T-helper 2 cell (primary cell): ENCODE results near the gene OR10H5.
"Not testable (repeated sequence)": the region's sequence is repeated elsewhere in the genome, so short reads cannot be mapped to it uniquely, and the experiment has no call there.

ENCODE experiments used
- DNase-seq, 5 experiments: peaks; one replicate each; pipeline versions ENCODE4 v3.0.0 to v3.0.0-alpha.2; 2012 to 2022
- total RNA-seq, 2 donors: gene quantifications; one replicate each; lab custom pipeline; 2026; lab: John Stamatoyannopoulos, UW

OR10H5 gene
- 0 reads per million in 2 donors for total RNA-seq

- no peak for DNase-seq
These were observed at the start of gene OR10H5 for GRCh38 chr19:15787611-15788155. TSS of gene OR10H5 (plus strand) at chr19:15787661. CDS start at chr19:15794049, 6,388 bp downstream.

- no peak for DNase-seq
These were observed 49.7 kb upstream of the OR10H5 start, which contains the start of gene OR10H3 for GRCh38 chr19:15737722-15738121. TSS of gene OR10H3 (plus strand) at chr19:15737985. CDS start at chr19:15741393, 3,408 bp downstream.

GRCh38 chr19:15740785-15741184, 46.7 kb upstream of the OR10H5 start:
- no peak for DNase-seq

GRCh38 chr19:15748239-15748638, 39.2 kb upstream of the OR10H5 start:
- DNase-seq = no peak

- no peak for DNase-seq
These were observed 29.1 kb upstream of the OR10H5 start for GRCh38 chr19:15758379-15758778.

GRCh38 chr19:15759962-15760565, 27.4 kb upstream of the OR10H5 start:
- DNase-seq = no peak

- no peak for DNase-seq
These were observed 17.9 kb upstream of the OR10H5 start for GRCh38 chr19:15769586-15769985.

GRCh38 chr19:15774159-15774558, 13.3 kb upstream of the OR10H5 start:
- not testable (repeated sequence) for DNase-seq

GRCh38 chr19:15775249-15775648, 12.2 kb upstream of the OR10H5 start:
- DNase-seq = no peak

GRCh38 chr19:15776264-15776663, 11.2 kb upstream of the OR10H5 start:
- DNase-seq = no peak

- no peak for DNase-seq
These were observed 10.2 kb upstream of the OR10H5 start for GRCh38 chr19:15776991-15777970.

GRCh38 chr19:15779756-15780476, 7.5 kb upstream of the OR10H5 start:
- no peak for DNase-seq

GRCh38 chr19:15780610-15781418, 6.6 kb upstream of the OR10H5 start:
- no peak for DNase-seq

- DNase-seq = no peak
These were observed 5.8 kb upstream of the OR10H5 start for GRCh38 chr19:15781661-15782060.

GRCh38 chr19:15782211-15782610, 5.2 kb upstream of the OR10H5 start:
- DNase-seq = no peak

GRCh38 chr19:15782896-15783295, 4.6 kb upstream of the OR10H5 start:
- not testable (repeated sequence) for DNase-seq

- DNase-seq = no peak
These were observed 1.3 kb downstream of the OR10H5 start for GRCh38 chr19:15788594-15789270.

GRCh38 chr19:15790096-15790495, 2.6 kb downstream of the OR10H5 start:
- no peak for DNase-seq

GRCh38 chr19:15794279-15794678, 6.8 kb downstream of the OR10H5 start:
- DNase-seq = not testable (repeated sequence)

- no peak for DNase-seq
These were observed 22.9 kb downstream of the OR10H5 start for GRCh38 chr19:15810335-15810734.

- DNase-seq = no peak
These were observed 24.0 kb downstream of the OR10H5 start for GRCh38 chr19:15811476-15811875.
